ENCODE results near the gene TMEM186. TPM values are rescaled to one million over a fixed set of nuclear protein-coding genes. Genes with fewer than 3 reads are reported as not detected.
"Not testable (repeated sequence)": the region's sequence is repeated elsewhere in the genome, so short reads cannot be mapped to it uniquely, and the experiment has no call there.

The TMEM186 gene
- total RNA-seq, 2 experiments from 2014 or later: 11.9 to 12.6 TPM

DNA sequence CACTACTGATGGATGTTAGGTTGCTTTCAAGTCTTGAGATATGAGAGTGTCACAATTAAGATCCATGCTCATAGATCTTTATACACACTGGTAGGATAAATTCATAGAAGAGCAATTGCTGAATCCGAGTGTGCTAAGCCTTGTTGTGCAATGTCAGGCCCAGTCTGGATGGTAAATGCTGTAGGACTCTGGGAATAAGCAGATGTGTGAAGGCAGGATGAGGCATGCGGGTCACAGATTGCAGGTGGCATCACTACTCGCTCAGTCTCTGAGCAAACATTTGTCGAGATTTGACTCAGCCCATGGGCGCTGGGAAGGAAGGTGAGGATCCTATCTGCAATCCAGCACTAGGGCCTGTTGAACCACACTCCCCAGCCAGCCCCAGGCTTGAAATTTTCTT is 40.7 kb downstream of the TMEM186 start:
- H3K4me1 Mint-ChIP-seq: no peaks in the 10 kb centered on the region
- no peaks in the 10 kb centered on the region for H3K36me3 Mint-ChIP-seq
- H3K27me3 Mint-ChIP-seq: no peaks in the 10 kb centered on the region
- no peak overlapping the region for H3K27ac Mint-ChIP-seq
- H3K4me3 Mint-ChIP-seq: no peak overlapping the region
- DNase-seq (no peak), ATAC-seq (ENCODE audit: low read depth) (no peak)
- POLR2A ChIA-PET: no interaction called here
- H3K9me3 Mint-ChIP-seq: no peaks in the 10 kb centered on the region

DNA sequence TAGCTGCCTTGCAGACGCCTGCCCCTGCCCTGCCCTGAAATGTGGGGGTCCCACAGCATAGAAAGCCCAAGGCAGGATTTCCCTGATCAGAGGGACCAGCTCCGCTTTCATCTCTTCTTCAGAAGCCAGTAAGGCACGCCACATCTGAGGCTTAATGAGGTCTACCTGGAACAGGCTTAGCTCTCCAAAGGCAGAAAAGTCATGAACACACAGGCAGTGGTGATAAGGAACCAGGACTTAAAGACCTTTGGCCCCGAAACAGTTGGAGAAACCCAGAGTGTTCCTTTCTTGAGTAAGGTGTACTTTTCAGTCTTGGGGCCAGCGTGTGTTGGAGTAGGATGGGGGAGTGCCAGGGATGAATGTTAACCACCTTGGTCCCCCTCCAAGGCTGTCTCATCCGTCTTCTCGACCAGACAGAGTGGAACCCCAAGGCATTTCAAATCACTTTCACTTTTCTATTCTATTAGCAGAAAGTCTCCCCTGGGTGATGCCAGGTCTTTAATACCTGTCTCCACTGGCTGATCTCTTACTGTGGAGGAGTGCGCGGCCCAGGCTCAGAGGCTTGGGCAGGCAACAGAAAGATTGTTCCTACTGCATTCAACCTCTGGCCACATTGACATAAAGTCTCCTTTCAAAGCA is 43.9 kb downstream of the TMEM186 start:
- Mint-ChIP-seq H3K4me3 (no peak overlapping the region), H3K27me3 (no peaks in the 10 kb centered on the region), H3K36me3 (no peaks in the 10 kb centered on the region), H3K4me1 (no peaks in the 10 kb centered on the region), H3K27ac (no peak overlapping the region), H3K9me3 (no peaks in the 10 kb centered on the region)
- POLR2A ChIA-PET: no interaction called here
- DNase-seq: no peak
- no peak for ATAC-seq (ENCODE audit: low read depth)

DNA sequence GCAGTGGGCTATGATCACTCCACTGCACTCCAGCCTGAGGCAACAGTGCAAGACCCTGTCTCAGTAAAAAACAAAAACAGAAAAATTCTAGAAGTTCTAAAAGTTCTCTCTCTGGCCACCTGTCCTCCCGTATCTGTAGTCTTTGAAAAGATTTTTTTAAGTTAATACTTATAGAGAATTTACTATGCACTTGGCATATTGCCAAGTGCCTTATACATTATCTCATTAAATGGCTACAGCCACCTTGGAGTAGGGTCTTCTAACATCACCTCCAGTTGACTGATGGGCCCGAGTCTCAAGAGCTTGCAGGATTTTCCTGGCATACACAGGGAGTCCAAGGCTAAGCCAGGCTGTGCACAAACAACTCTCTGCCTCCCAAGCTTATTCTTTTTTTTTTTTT is 44.7 kb downstream of the TMEM186 start:
- no peaks in the 10 kb centered on the region for H3K27me3 Mint-ChIP-seq
- H3K27ac Mint-ChIP-seq: no peak overlapping the region
- H3K9me3 Mint-ChIP-seq: no peaks in the 10 kb centered on the region
- no peak for DNase-seq
- H3K4me3 Mint-ChIP-seq: no peak overlapping the region
- ATAC-seq (ENCODE audit: low read depth): no peak
- H3K4me1 Mint-ChIP-seq: no peaks in the 10 kb centered on the region
- H3K36me3 Mint-ChIP-seq: no peaks in the 10 kb centered on the region
- POLR2A ChIA-PET: no interaction called here

DNA sequence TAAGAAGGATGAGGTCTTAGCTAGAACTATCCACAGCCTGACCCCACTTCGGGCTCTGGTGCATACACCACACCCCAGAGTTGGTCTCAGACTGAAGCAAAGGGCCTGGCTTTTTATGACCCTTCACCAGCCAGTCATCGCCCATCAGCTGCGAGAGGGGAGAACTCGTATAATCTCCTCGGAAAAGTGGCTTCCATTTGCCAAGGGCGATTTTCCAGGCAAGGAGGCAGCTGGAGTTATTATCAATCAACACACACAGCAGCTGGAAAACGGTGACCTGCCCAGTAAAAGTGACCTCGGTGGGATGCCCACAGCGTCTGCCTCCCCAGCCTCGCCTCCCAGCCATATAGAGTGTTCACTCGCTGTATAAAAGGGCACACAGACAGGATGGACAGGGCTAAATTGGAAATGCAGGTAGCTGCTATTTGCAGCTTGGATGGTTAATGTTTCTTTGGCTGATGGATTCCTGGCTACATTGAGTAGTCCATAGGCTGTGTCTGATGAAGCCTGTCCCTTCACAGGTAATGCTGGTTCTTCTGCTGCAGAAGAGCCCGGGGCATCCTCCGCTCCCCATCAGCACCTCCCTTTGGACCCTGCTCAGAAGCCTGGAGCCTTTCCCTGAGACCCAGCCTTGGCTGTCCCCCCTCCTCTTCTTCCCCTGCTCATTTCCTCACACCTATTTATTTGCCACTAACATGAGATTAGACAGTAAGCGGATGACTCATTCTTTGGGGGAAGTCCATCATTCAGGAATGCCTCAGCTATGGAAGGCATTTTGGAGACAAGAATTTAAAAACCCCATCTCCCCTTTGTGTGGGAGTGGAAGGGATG is 45.7 kb downstream of the TMEM186 start:
- no peaks in the 10 kb centered on the region for H3K4me1 Mint-ChIP-seq
- no peak overlapping the region for H3K4me3 Mint-ChIP-seq
- H3K27me3 Mint-ChIP-seq: no peaks in the 10 kb centered on the region
- no peaks in the 10 kb centered on the region for H3K9me3 Mint-ChIP-seq
- DNase-seq (no peak), ATAC-seq (ENCODE audit: low read depth) (no peak)
- H3K27ac Mint-ChIP-seq: no peak overlapping the region
- no peaks in the 10 kb centered on the region for H3K36me3 Mint-ChIP-seq
- POLR2A ChIA-PET: interaction anchor here (0.6 kb wide), 1 partner anchor 446 kb away, joined by 3 read pairs; no protein-coding TSS in a partner anchor

DNA sequence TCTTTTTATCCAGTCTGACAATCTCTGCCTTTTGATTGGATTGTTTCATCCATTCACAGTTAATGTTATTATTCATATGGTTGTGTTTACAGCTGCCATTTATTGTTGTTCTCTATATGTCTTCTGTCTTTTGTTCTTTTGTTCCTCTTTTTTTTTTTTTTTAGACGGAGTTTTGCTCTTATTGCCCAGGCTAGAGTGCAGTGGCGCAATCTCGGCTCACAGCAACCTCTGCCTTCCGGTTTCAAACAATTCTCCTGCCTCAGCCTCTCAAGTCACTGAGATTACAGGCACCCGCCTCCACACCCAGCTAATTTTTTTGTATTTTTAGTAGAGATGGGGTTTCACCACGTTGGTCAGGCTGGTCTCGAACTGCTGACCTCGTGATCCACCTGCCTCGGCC is 48.5 kb downstream of the TMEM186 start:
- H3K4me3 Mint-ChIP-seq; POLR2A ChIA-PET; DNase-seq; H3K27me3 Mint-ChIP-seq; H3K4me1 Mint-ChIP-seq; H3K36me3 Mint-ChIP-seq; H3K9me3 Mint-ChIP-seq; ATAC-seq (ENCODE audit: low read depth); H3K27ac Mint-ChIP-seq: not testable (repeated sequence)

Other genes starting within 250 kb of the TMEM186 start
- gene TMEM114, start 207.1 kb downstream of the TMEM186 start, total RNA-seq: not detected
- 10 to 100 TPM; 36.3 to 40.8 TPM for gene METTL22, start 175.9 kb downstream of the TMEM186 start, total RNA-seq
- 1 to 10 TPM; 5.4 to 6.0 TPM for gene ABAT, start 123.0 kb downstream of the TMEM186 start, total RNA-seq
- 10 to 100 TPM; 36.4 to 38.5 TPM for gene PMM2, start 200 bp upstream of the TMEM186 start, total RNA-seq
- gene CARHSP1, start 71.4 kb upstream of the TMEM186 start, total RNA-seq: 100 to 1,000 TPM; 157 to 173 TPM
- gene LITAFD, start 84.7 kb upstream of the TMEM186 start, total RNA-seq: not detected
- 100 to 1,000 TPM; 153 to 162 TPM for gene USP7, start 166.3 kb upstream of the TMEM186 start, total RNA-seq